K562 (cell line): Measurements from ENCODE around the gene RARA. TPM values are rescaled to one million over a fixed set of nuclear protein-coding genes. Genes with fewer than 3 reads are reported as not detected.

ENCODE experiments used
- DDX20 ChIP-seq: fragments of 450-650 bp; IDR thresholded peaks from 2 replicates; pipeline ENCODE4 v1.6.1; 2016; ENCODE audit warnings: missing genetic modification characterization, low read depth, mild to moderate bottlenecking, missing compliant biosample characterization, moderate library complexity
- HDAC1 ChIP-seq, 2 experiments: fragments of 450-650 bp; IDR thresholded peaks; 2 replicates each; pipeline ENCODE4 v1.6.1; 2016 to 2017; ENCODE audit warnings: inconsistent platforms in 1 of 2, mild to moderate bottlenecking in 1 of 2, moderate library complexity in 1 of 2
- KAT7 ChIP-seq: sonication (generic); formaldehyde crosslinking; IDR thresholded peaks from 2 replicates; pipeline ENCODE4 v1.8.0; 2022; ENCODE audit warnings: missing genetic modification reagents, mild to moderate bottlenecking, borderline replicate concordance
- KDM1A ChIP-seq, 2 experiments: fragments of 450-650 bp; IDR thresholded peaks; 2 replicates each; pipeline ENCODE4 v1.6.1; 2016; ENCODE audit warnings: mild to moderate bottlenecking in 2 of 2
- KDM5B ChIP-seq: fragments of 200-600 bp; sonication (generic); IDR thresholded peaks from 2 replicates; pipeline ENCODE4 v1.6.1; 2012; ENCODE audit warnings: low read depth, mild to moderate bottlenecking, moderate library complexity, low read length, control low read depth, inconsistent platforms; ENCODE audit not compliant: insufficient replicate concordance
- SIN3B ChIP-seq: fragments of 450-650 bp; IDR thresholded peaks from 2 replicates; pipeline ENCODE4 v1.6.1; 2017; ENCODE audit warnings: low read depth, mild to moderate bottlenecking, moderate library complexity
- TEAD4 ChIP-seq, 2 experiments: sonication (generic) in 1 of 2; formaldehyde crosslinking in 1 of 2; IDR thresholded peaks; 2 replicates each; pipeline versions ENCODE4 v1.6.1 to v1.8.0; 2012 to 2022; ENCODE audit warnings: borderline replicate concordance in 1 of 2, inconsistent platforms in 1 of 2, low read length in 1 of 2, mild to moderate bottlenecking in 1 of 2, missing genetic modification reagents in 1 of 2
- ZBTB17 ChIP-seq: fragments of 450-650 bp; formaldehyde crosslinking; IDR thresholded peaks from 2 replicates; pipeline ENCODE4 v1.4.0; 2020; ENCODE audit warnings: mild to moderate bottlenecking
- ZFPM2 ChIP-seq: fragments of 250-450 bp; sonication (Bioruptor Pico); IDR thresholded peaks from 2 replicates; pipeline ENCODE4 v1.5.1; 2022; ENCODE audit warnings: mild to moderate bottlenecking
- ZNF589 ChIP-seq: fragments of 200-800 bp; sonication (Bioruptor generic); IDR thresholded peaks from 2 replicates; pipeline ENCODE4 v1.6.1; 2016; ENCODE audit warnings: low read depth, missing genetic modification characterization, missing compliant biosample characterization
- ZNF75A ChIP-seq: fragments of 450-650 bp; formaldehyde crosslinking; IDR thresholded peaks from 2 replicates; pipeline ENCODE4 v1.4.0; 2020; ENCODE audit warnings: mild to moderate bottlenecking
- polyA plus RNA-seq, 8 experiments: library from polyadenylated mRNA; depleted of rRNA in 4 of 8; stranded (reverse) in 5 of 8; unstranded in 3 of 8; fragments of >200 nt; fragmentation: Nextera tagmentation in 2 of 8; fragmentation: Illumina TruSeq in 1 of 8; extraction: Ambion mirVana in 2 of 8; extraction: Trizol in 1 of 8; gene quantifications; 2 replicates each; pipeline versions ENCODE4 v1.2.1 to v1.2.3, GENCODE V29; 2011 to 2014; ENCODE audit warnings: inconsistent platforms in 1 of 8, missing spikeins in 1 of 8
- total RNA-seq, 7 experiments: library from RNA; depleted of rRNA in 6 of 7; stranded (reverse); fragments of >200 nt in 6 of 7; fragmentation: Illumina TruSeq in 2 of 7; extraction: Trizol in 2 of 7; gene quantifications; 2 replicates each; pipeline versions ENCODE4 v1.2.1 to v1.2.3, GENCODE V29; 2011 to 2021; ENCODE audit warnings: low replicate concordance in 1 of 7
- TF ChIP-seq, protein P1 (sequence below): fragments of 250-450 bp; sonication (Bioruptor Pico); IDR thresholded peaks from 2 replicates; pipeline ENCODE4 v1.6.1; 2021; ENCODE audit warnings: mild to moderate bottlenecking
- TF ChIP-seq, protein P2 (sequence below): fragments of 450-650 bp; IDR thresholded peaks from 2 replicates; pipeline ENCODE4 v1.6.1; 2016; ENCODE audit warnings: borderline replicate concordance
- TF ChIP-seq, protein P3 (sequence below): fragments of 450-650 bp; IDR thresholded peaks from 2 replicates; pipeline ENCODE4 v1.6.1; 2016; ENCODE audit warnings: low read depth, mild to moderate bottlenecking, moderate library complexity
- TF ChIP-seq, protein P4 (sequence below): IDR thresholded peaks from 2 replicates; pipeline ENCODE4 v1.6.1; 2011; ENCODE audit warnings: borderline replicate concordance, low read depth, mild to moderate bottlenecking, moderate library complexity, low read length; ENCODE audit not compliant: insufficient read depth, poor library complexity, severe bottlenecking
- TF ChIP-seq, protein P5 (sequence below): fragments of 200-800 bp; sonication (Bioruptor generic); IDR thresholded peaks from 2 replicates; pipeline ENCODE4 v1.6.1; 2016; ENCODE audit warnings: missing genetic modification characterization, missing compliant biosample characterization

The RARA gene
- total and polyA plus RNA-seq, 9 of the 15 experiments (the other 6 are each of a cell fraction or from before 2014, with no cell fraction given), result 0.10 to 28.0 (median 7.9) TPM

DNA sequence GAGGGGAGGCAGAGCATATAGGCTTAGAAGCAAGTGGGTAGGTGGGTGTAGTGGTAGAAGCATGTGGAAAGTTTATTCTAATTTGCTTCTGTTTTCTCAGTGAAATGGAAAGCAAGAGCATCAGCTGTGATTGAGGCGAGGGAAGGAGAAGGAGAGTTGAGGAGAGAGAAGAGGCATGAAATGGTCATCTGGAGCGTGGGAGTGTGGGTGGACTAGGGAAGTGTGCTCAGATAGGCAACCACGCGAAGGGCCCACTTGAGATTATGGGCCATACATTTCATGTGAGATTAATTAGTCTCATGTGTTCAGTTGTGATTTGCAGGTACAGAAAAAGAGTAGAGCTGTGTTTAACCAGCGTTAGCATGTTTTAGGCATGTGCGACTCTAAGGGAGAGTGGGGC, 42.1 kb upstream of the RARA start (continued):
- TF ChIP-seq, protein P1, sequence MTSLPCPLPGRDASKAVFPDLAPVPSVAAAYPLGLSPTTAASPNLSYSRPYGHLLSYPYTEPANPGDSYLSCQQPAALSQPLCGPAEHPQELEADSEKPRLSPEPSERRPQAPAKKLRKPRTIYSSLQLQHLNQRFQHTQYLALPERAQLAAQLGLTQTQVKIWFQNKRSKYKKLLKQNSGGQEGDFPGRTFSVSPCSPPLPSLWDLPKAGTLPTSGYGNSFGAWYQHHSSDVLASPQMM (CRISPR knock-in tag), result no peak
- peak; percentile 85 to 88 for TF ChIP-seq KDM1A (IDR thresholded peaks at IDR 0.05)
- TF ChIP-seq ZFPM2 (CRISPR knock-in tag), result no peak
- TF ChIP-seq, protein P2, sequence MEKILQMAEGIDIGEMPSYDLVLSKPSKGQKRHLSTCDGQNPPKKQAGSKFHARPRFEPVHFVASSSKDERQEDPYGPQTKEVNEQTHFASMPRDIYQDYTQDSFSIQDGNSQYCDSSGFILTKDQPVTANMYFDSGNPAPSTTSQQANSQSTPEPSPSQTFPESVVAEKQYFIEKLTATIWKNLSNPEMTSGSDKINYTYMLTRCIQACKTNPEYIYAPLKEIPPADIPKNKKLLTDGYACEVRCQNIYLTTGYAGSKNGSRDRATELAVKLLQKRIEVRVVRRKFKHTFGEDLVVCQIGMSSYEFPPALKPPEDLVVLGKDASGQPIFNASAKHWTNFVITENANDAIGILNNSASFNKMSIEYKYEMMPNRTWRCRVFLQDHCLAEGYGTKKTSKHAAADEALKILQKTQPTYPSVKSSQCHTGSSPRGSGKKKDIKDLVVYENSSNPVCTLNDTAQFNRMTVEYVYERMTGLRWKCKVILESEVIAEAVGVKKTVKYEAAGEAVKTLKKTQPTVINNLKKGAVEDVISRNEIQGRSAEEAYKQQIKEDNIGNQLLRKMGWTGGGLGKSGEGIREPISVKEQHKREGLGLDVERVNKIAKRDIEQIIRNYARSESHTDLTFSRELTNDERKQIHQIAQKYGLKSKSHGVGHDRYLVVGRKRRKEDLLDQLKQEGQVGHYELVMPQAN, result no peak
- no peak for TF ChIP-seq DDX20 (tag)
- TF ChIP-seq HDAC1 (IDR thresholded peaks at IDR 0.05), result peak in 1 of 2 experiments; percentile 62; a peak in 1 of 4 replicates
- TF ChIP-seq, protein P3, sequence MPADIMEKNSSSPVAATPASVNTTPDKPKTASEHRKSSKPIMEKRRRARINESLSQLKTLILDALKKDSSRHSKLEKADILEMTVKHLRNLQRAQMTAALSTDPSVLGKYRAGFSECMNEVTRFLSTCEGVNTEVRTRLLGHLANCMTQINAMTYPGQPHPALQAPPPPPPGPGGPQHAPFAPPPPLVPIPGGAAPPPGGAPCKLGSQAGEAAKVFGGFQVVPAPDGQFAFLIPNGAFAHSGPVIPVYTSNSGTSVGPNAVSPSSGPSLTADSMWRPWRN, result 0 out of 2 replicates have a peak, but pooled peaks have one; percentile 51
- TF ChIP-seq, protein P4, sequence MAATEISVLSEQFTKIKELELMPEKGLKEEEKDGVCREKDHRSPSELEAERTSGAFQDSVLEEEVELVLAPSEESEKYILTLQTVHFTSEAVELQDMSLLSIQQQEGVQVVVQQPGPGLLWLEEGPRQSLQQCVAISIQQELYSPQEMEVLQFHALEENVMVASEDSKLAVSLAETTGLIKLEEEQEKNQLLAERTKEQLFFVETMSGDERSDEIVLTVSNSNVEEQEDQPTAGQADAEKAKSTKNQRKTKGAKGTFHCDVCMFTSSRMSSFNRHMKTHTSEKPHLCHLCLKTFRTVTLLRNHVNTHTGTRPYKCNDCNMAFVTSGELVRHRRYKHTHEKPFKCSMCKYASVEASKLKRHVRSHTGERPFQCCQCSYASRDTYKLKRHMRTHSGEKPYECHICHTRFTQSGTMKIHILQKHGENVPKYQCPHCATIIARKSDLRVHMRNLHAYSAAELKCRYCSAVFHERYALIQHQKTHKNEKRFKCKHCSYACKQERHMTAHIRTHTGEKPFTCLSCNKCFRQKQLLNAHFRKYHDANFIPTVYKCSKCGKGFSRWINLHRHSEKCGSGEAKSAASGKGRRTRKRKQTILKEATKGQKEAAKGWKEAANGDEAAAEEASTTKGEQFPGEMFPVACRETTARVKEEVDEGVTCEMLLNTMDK, result no peak
- no peak for TF ChIP-seq ZNF589 (CRISPR knock-in tag)
- no peak for TF ChIP-seq KDM5B
- TF ChIP-seq ZBTB17 (CRISPR knock-in tag), result no peak
- no peak for TF ChIP-seq KAT7 (CRISPR knock-in tag)
- TF ChIP-seq SIN3B, result no peak
- peak; percentile 23; the same call in 1 of the 2 replicates for TF ChIP-seq TEAD4 (IDR thresholded peaks at IDR 0.05; ENCODE audit: low read length)
- no peak for TF ChIP-seq TEAD4 (CRISPR knock-in tag; IDR thresholded peaks at IDR 0.05; ENCODE audit: borderline replicate concordance)
- no peak for TF ChIP-seq ZNF75A (CRISPR knock-in tag)
- TF ChIP-seq, protein P5, sequence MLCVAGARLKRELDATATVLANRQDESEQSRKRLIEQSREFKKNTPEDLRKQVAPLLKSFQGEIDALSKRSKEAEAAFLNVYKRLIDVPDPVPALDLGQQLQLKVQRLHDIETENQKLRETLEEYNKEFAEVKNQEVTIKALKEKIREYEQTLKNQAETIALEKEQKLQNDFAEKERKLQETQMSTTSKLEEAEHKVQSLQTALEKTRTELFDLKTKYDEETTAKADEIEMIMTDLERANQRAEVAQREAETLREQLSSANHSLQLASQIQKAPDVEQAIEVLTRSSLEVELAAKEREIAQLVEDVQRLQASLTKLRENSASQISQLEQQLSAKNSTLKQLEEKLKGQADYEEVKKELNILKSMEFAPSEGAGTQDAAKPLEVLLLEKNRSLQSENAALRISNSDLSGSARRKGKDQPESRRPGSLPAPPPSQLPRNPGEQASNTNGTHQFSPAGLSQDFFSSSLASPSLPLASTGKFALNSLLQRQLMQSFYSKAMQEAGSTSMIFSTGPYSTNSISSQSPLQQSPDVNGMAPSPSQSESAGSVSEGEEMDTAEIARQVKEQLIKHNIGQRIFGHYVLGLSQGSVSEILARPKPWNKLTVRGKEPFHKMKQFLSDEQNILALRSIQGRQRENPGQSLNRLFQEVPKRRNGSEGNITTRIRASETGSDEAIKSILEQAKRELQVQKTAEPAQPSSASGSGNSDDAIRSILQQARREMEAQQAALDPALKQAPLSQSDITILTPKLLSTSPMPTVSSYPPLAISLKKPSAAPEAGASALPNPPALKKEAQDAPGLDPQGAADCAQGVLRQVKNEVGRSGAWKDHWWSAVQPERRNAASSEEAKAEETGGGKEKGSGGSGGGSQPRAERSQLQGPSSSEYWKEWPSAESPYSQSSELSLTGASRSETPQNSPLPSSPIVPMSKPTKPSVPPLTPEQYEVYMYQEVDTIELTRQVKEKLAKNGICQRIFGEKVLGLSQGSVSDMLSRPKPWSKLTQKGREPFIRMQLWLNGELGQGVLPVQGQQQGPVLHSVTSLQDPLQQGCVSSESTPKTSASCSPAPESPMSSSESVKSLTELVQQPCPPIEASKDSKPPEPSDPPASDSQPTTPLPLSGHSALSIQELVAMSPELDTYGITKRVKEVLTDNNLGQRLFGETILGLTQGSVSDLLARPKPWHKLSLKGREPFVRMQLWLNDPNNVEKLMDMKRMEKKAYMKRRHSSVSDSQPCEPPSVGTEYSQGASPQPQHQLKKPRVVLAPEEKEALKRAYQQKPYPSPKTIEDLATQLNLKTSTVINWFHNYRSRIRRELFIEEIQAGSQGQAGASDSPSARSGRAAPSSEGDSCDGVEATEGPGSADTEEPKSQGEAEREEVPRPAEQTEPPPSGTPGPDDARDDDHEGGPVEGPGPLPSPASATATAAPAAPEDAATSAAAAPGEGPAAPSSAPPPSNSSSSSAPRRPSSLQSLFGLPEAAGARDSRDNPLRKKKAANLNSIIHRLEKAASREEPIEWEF, result no peak
